Muscle of back (tissue), 11 donors: Measurements from ENCODE around the gene A4GALT. TPM values are rescaled to one million over a fixed set of nuclear protein-coding genes. Genes with fewer than 3 reads are reported as not detected.

ENCODE experiments used
- DNase-seq, 3 donors: peaks; one replicate each; pipeline versions ENCODE4 v3.0.0 to v3.0.0-alpha.2; 2013
- polyA plus RNA-seq, 10 donors: library from polyadenylated mRNA; unstranded; fragments of 120-200 nt; gene quantifications; one replicate each; pipeline ENCODE4 v1.2.1, GENCODE V29; 2013; ENCODE audit not compliant: insufficient read length in 10 of 10

Gene A4GALT
- polyA plus RNA-seq, 10 donors = 13.5 to 24.5 (median 20.4) TPM

GRCh38 chr22:42651134-42651533 is 69.5 kb downstream of the A4GALT start:
- no peak for DNase-seq

GRCh38 chr22:42649246-42650099 is 71.2 kb downstream of the A4GALT start, which contains the start of gene CYB5R3:
TSS of gene CYB5R3 (minus strand) at chr22:42649392. CDS start at chr22:42649315, 77 bp downstream.
- DNase-seq = peak; percentile 83 to 94 (median 85)

GRCh38 chr22:42648368-42649245 is 72.1 kb downstream of the A4GALT start:
- DNase-seq = peak in 2 of 3 donors; percentile 40 to 76

- DNase-seq = no peak
Measured at GRCh38 chr22:42648017-42648367, 72.7 kb downstream of the A4GALT start.

GRCh38 chr22:42646569-42647525 is 73.8 kb downstream of the A4GALT start:
- DNase-seq = no peak

- DNase-seq = peak in 1 of 3 donors; percentile 36
Measured at GRCh38 chr22:42645938-42646568, 74.6 kb downstream of the A4GALT start.

- peak in 1 of 3 donors; percentile 43 for DNase-seq
Measured at GRCh38 chr22:42645341-42645937, 75.2 kb downstream of the A4GALT start.

GRCh38 chr22:42644422-42645340 is 76.0 kb downstream of the A4GALT start:
- peak in 2 of 3 donors; percentile 44 to 77 for DNase-seq

- DNase-seq = no peak
Measured at GRCh38 chr22:42643634-42644421, 76.8 kb downstream of the A4GALT start.

- DNase-seq = no peak
Measured at GRCh38 chr22:42642806-42643633, 77.7 kb downstream of the A4GALT start.

Other genes starting within 250 kb of the A4GALT start
- gene RRP7A, start 201.1 kb downstream of the A4GALT start, polyA plus RNA-seq = 10 to 100 TPM; 15.3 to 30.3 (median 19.7) TPM
- 1 to 10 TPM; 2.0 to 6.5 (median 2.9) TPM for gene SERHL2, start 166.9 kb downstream of the A4GALT start, polyA plus RNA-seq
- 10 to 100 TPM; 51.5 to 65.6 (median 56.9) TPM for gene POLDIP3, start 106.0 kb downstream of the A4GALT start, polyA plus RNA-seq
- gene ATP5MGL, start 80.3 kb downstream of the A4GALT start, polyA plus RNA-seq = under 1 TPM in 1 of 10 donors, not detected in 9; 0.31 TPM
- gene CYB5R3, start 71.5 kb downstream of the A4GALT start, polyA plus RNA-seq = 100 to 1,000 TPM; 125 to 176 (median 146) TPM
- gene ARFGAP3, start 136.4 kb upstream of the A4GALT start, polyA plus RNA-seq = 10 to 100 TPM; 31.2 to 45.6 (median 37.5) TPM